ENCODE data around the gene GPR153. TPM values are rescaled to one million over a fixed set of nuclear protein-coding genes. Genes with fewer than 3 reads are reported as not detected.

Gene GPR153
- total RNA-seq, 1 donor from 2014 or later = 16.6 TPM

DNA sequence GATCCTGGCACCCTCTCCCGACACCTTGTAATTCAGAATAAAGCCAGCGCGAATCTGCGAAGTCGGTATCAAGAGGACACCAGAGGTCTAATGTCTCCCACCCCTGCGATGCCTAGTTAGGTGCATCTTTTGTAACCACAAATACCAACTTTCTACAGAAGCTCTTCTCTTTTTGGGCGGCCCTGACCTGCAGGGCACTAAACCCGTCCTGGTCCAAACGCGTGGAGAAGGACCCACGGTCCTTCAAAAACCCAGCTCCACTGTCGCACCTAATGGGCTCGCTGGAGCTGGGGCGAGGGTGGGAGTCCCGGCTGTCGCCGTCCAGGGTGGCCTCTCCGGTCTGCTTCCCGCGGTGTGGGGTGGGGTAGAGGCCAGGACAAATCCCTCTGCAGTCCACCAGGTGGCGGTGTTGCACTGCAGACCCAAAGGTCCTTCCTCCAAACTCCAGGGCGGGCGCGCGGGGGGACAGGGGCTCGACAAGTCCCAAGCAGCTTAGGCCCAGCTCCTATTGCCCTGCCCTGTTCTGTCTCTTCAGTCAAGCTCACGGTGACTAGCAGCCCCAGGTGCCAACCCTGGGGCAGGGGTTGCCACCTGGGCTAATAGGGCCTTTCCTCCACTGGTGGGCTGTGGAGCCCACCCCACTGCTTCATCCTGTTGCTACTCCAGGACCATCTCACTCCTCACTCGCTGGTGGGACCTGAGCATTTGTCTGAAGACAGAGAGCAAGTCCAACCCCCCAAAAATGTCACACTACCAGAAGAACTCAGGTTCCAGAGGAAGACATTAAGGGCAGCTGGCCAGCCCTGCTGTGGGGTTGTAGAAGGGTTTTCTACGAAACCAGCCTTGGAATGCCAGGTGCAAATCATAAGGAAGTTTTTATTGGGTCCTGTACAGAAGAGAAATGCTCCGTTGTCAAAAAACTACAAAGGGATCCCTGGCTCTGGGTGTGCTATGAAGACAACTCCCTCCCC lies 14.1 kb downstream of the GPR153 start:
- Histone ChIP-seq H3K4me1 (peaks cover 27% of the 10 kb centered on the region), H3K36me3 (no peaks in the 10 kb centered on the region), H3K27me3 (ENCODE audit: low read depth) (peaks cover 90% of the 10 kb centered on the region), H3K9me3 (no peaks in the 10 kb centered on the region), H3K27ac (no peak overlapping the region), H3K4me3 (no peak overlapping the region)
- peak; percentile 87 for DNase-seq
- intact Hi-C loops (cut with DNase I) = no loop called here
- ATAC-seq = peak; percentile 75 to 80
- TF ChIP-seq, protein P1, sequence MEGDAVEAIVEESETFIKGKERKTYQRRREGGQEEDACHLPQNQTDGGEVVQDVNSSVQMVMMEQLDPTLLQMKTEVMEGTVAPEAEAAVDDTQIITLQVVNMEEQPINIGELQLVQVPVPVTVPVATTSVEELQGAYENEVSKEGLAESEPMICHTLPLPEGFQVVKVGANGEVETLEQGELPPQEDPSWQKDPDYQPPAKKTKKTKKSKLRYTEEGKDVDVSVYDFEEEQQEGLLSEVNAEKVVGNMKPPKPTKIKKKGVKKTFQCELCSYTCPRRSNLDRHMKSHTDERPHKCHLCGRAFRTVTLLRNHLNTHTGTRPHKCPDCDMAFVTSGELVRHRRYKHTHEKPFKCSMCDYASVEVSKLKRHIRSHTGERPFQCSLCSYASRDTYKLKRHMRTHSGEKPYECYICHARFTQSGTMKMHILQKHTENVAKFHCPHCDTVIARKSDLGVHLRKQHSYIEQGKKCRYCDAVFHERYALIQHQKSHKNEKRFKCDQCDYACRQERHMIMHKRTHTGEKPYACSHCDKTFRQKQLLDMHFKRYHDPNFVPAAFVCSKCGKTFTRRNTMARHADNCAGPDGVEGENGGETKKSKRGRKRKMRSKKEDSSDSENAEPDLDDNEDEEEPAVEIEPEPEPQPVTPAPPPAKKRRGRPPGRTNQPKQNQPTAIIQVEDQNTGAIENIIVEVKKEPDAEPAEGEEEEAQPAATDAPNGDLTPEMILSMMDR (IDR thresholded peaks at IDR 0.05) = peak; percentile 92

DNA sequence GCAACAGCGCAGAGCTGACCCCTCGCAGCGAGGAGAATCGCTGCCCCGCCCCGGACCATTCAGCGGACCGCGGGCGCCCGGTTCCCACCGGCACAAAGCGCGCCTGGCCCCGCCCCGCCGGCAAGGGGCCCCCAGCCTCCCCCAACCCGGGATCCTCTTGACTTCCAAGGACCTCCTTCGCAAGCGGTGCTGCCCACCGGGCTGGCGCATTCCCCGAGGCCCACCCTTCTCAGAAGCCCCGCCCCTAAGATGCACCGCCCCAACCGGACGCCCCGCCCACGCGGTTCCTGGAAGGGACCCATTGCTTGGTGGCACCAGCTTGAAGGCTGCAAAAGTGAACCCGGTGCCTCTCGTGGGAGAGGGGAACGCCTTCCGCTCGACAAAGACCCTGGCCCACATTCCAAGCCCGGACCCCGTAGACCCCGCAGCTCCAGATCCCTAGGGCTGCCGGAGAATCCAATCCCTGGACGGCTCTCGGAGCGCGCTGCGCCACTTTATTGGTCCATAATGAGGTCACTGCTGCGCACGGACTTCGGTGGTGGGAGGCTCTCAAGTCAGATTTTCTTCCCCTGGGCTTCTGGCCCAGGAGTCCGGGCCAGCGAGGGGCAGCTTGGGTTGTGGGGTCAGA lies 14.9 kb downstream of the GPR153 start:
- no peak for DNase-seq

DNA sequence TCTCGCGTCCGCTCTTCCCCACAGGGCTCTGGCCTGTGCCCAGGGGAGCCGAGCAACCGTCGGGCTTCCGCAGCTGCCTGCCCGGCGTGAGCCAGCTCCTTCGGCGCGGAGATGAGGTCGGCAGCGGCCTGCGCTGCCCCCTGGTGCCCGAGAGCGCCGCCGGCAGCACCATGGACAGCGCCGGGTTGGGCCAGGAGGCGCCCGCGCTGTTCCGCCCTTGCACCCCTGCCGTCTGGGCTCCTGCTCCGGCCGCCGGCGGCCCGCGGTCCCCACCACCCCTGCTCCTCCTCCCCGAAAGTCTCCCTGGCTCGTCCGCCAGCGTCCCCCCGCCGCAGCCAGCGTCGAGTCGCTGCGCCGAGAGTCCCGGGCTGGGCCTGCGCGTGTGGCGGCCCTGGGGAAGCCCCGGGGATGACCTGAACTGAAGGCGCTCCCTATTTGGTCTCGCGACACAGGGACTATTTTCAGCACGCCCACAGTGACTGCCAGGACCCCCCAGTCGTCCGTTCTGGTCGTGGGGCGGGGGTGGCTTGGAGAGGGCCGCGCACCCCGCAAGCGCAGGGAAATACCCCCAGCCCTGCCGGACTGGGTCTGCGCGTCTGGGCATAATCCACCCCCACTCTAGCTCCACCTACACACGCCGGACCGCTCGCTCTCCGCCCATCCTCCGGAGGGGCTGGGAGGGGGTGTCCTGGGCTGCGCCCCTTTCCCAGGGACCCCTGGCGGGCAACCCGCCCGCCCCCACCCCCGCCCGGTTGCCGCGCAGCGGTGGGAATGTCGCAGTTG lies 15.6 kb downstream of the GPR153 start:
- no peak overlapping the region for H3K27ac ChIP-seq
- peak; percentile 86 for DNase-seq
- no peaks in the 10 kb centered on the region for H3K36me3 ChIP-seq
- peak; percentile 85 to 90 for ATAC-seq
- TF ChIP-seq, protein P1 (IDR thresholded peaks at IDR 0.05) = peak; percentile 80
- peaks cover 92% of the 10 kb centered on the region for H3K27me3 ChIP-seq (ENCODE audit: low read depth)
- intact Hi-C loops (cut with DNase I) = no loop called here
- H3K9me3 ChIP-seq = no peaks in the 10 kb centered on the region
- H3K4me3 ChIP-seq = no peak overlapping the region
- peaks cover 30% of the 10 kb centered on the region for H3K4me1 ChIP-seq

More for the DNA sequence above, 14.9 kb downstream of the GPR153 start:
- TF ChIP-seq, protein P1 (IDR thresholded peaks at IDR 0.05) = no peak
- H3K27ac ChIP-seq = no peak overlapping the region
- H3K4me1 ChIP-seq = peaks cover 30% of the 10 kb centered on the region
- no peaks in the 10 kb centered on the region for H3K9me3 ChIP-seq
- H3K4me3 ChIP-seq = no peak overlapping the region
- ATAC-seq = peak; percentile 5 to 15
- intact Hi-C loops (cut with DNase I) = no loop called here
- H3K27me3 ChIP-seq (ENCODE audit: low read depth) = peaks cover 90% of the 10 kb centered on the region
- H3K36me3 ChIP-seq = no peaks in the 10 kb centered on the region

DNA sequence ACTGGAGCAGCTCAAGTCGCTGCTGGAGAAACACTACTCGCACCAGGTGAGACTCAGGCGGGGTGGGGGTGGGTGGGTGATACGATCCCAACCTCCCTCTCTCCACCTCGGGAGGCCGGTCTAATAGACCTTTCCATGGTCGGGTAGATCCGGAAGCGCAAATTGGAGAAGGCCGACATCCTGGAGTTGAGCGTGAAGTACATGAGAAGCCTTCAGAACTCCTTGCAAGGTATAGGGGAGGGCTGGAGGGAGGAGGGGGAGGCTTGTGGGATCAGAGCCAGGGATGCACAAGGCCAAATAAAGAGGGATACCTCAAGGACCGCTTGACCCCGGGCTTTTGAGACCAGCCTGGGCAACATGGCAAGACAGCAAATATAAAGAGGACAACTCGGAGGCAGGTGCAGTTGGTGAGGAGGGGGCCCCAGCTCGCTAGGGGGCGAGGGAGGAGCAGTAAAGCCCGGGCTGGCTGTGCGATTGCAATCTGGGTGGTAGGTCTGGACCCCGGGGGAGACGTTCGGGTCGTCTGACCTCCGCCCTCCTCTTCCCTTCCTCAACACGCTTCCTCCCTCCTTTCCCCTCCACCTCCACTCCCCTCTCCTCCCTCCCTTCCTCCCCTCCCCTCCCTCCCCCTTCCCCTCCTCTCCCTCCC lies 16.4 kb downstream of the GPR153 start:
- H3K4me1 ChIP-seq = peaks cover 30% of the 10 kb centered on the region
- DNase-seq = no peak
- no peak overlapping the region for H3K27ac ChIP-seq
- TF ChIP-seq, protein P1 (IDR thresholded peaks at IDR 0.05) = no peak
- H3K4me3 ChIP-seq = no peak overlapping the region
- H3K36me3 ChIP-seq = no peaks in the 10 kb centered on the region
- intact Hi-C loops (cut with DNase I) = no loop called here
- no peak for ATAC-seq
- peaks cover 94% of the 10 kb centered on the region for H3K27me3 ChIP-seq (ENCODE audit: low read depth)
- no peaks in the 10 kb centered on the region for H3K9me3 ChIP-seq

DNA sequence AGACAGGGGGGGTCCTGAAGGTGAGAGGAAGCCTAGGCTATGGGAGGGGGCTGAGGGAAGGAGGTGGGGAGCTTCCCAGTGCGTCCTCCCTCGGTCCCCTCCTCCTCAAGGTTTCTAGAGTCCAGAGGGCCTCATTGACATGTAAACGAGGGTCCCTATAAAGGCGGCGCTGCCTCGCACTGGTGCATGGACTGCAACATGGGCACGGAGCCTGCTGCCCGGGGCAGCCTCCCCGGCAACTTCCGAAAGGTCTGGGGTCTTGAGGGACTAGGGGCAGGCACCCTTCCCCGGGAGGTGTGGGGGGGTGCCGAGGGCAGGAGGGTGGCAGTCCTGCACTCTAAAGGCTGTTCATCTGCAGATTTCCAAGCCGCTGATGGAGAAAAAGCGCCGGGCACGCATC lies 16.9 kb downstream of the GPR153 start, which contains the start of gene HES3:
TSS of gene HES3 (plus strand) at position 187 of the 400 bp plus-strand sequence. CDS start at position 374, 187 bp downstream.
- H3K27me3 ChIP-seq (ENCODE audit: low read depth) = peaks cover 95% of the 10 kb centered on the region
- H3K4me1 ChIP-seq = peaks cover 28% of the 10 kb centered on the region
- TF ChIP-seq, protein P1 (IDR thresholded peaks at IDR 0.05) = no peak
- H3K4me3 ChIP-seq = no peak within 1 kb of the TSS
- no peak within 1 kb of the TSS for H3K27ac ChIP-seq
- no peaks in the 10 kb centered on the region for H3K36me3 ChIP-seq
- no peaks in the 10 kb centered on the region for H3K9me3 ChIP-seq
- ATAC-seq (no peak), DNase-seq (no peak)
- intact Hi-C loops (cut with DNase I) = no loop called here
